GM21515 (cell line): Measurements from ENCODE around the gene MGAT2.
"Not testable (repeated sequence)": the region's sequence is repeated elsewhere in the genome, so short reads cannot be mapped to it uniquely, and the experiment has no call there.

Experiments used
- ATAC-seq: cut with Tn5 transposase; IDR thresholded peaks from one replicate; pipeline ENCODE4 v1.9.1; 2021; ENCODE audit not compliant: unreplicated experiment

Gene MGAT2

DNA sequence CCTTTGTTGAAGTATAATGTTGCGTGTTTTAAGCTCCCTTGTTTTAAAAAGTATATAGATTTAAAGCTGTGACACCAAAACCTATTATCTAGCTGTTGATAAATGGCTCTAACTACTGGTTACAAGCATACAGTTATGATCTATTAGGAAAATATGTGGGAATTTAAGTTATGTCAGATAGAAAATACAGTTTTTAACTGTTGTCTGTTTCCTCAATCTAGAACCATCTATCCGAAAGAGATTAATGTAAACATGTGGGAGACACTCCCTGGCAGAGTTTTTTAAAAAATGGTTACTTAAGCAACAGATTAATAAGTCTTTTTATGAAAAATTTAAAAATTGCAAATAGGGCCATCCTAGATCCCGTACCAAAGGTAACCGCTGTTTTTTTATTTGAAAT lies 8.3 kb upstream of the MGAT2 start:
- no peak for ATAC-seq

DNA sequence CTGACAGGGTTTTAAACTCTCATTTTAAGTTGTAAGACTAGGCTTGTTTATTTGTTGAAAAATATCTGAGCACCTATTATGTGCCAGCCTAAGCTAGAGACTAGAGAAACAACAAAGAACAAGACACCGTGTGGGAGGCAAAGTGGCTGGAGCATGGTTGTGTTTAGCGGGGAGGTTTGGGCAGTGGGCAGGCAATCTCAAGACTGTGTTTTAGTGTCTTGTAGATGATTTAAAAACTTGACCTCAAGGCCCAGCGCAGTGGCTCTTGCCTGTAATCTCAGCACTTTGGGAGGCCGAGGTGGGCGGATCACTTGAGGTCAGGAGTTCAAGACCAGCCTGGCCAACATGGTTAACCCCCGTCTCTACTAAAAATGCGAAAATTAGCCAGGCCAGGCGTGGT lies 7.9 kb upstream of the MGAT2 start:
- no peak for ATAC-seq

- ATAC-seq = no peak
These were observed 6.4 kb upstream of the MGAT2 start for GRCh38 chr14:49614196-49614595.

DNA sequence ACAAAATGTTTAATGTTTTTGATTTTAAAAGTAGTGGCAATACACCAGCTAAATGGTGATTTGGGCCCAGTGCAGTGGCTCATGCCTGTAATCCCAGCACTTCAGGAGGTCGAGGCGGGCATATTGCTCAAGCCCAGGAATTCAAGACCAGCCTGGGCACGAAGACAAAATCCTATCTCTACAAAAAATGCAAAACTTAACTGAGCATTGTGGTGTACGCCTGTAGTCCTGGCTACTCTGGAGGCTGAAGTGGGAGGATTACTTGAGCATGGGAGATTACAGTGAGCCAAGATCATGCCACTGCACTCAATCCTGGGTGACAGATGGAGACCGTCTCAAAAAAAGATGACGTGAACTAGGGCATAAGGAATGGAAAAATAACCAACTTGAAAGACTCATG lies 4.8 kb upstream of the MGAT2 start:
- ATAC-seq = no peak

DNA sequence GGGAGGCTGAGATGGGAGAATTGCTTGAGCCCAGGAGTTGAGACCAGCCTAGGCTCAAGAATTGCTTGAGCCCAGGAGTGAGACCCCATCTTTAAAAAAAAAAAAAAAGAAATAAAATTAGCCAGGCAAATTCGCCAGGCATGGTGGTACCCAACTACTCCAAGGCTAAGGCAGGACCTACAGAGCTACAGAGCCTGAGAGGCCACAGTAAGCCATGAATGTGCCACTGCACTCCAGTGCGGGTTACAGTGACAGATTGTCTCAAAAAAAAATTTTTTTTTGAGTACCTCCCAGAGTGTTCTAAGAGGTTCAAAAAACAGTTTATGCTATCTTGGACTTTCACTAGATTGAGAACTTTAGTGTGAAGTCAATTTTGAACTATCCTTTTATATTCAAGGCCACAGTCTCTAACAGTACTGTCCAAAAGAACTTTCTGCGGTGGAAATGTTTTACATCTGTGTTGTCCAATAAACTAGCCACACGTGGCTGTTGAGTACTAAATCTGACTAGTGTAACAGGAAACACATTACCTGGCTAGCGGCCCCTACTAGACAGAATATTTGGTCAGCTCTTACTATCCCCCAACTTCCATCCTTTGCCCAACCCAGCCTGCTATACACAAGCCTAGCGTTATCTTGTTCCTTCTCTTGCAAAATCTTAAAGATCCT lies 2.6 kb upstream of the MGAT2 start:
- ATAC-seq = no peak

GRCh38 chr14:49619273-49619672 lies 1.3 kb upstream of the MGAT2 start:
- ATAC-seq = not testable (repeated sequence)

- no peak for ATAC-seq
These were observed 869 bp upstream of the MGAT2 start for GRCh38 chr14:49619730-49620129.

DNA sequence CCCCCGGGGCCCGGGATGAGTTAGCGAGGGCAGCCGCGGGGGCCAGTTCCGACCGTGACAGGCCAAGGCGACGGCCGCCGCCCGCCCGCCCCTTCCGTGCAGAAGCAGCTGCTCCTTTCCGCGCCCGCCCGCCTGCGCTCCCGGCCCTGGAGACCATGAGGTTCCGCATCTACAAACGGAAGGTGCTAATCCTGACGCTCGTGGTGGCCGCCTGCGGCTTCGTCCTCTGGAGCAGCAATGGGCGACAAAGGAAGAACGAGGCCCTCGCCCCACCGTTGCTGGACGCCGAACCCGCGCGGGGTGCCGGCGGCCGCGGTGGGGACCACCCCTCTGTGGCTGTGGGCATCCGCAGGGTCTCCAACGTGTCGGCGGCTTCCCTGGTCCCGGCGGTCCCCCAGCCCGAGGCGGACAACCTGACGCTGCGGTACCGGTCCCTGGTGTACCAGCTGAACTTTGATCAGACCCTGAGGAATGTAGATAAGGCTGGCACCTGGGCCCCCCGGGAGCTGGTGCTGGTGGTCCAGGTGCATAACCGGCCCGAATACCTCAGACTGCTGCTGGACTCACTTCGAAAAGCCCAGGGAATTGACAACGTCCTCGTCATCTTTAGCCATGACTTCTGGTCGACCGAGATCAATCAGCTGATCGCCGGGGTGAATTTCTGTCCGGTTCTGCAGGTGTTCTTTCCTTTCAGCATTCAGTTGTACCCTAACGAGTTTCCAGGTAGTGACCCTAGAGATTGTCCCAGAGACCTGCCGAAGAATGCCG lies 699 bp downstream of the MGAT2 start:
- ATAC-seq = peak; percentile 30

GRCh38 chr14:49622022-49622607 lies 1.5 kb downstream of the MGAT2 start:
- no peak for ATAC-seq

GRCh38 chr14:49623387-49623786 lies 2.8 kb downstream of the MGAT2 start:
- ATAC-seq = no peak

DNA sequence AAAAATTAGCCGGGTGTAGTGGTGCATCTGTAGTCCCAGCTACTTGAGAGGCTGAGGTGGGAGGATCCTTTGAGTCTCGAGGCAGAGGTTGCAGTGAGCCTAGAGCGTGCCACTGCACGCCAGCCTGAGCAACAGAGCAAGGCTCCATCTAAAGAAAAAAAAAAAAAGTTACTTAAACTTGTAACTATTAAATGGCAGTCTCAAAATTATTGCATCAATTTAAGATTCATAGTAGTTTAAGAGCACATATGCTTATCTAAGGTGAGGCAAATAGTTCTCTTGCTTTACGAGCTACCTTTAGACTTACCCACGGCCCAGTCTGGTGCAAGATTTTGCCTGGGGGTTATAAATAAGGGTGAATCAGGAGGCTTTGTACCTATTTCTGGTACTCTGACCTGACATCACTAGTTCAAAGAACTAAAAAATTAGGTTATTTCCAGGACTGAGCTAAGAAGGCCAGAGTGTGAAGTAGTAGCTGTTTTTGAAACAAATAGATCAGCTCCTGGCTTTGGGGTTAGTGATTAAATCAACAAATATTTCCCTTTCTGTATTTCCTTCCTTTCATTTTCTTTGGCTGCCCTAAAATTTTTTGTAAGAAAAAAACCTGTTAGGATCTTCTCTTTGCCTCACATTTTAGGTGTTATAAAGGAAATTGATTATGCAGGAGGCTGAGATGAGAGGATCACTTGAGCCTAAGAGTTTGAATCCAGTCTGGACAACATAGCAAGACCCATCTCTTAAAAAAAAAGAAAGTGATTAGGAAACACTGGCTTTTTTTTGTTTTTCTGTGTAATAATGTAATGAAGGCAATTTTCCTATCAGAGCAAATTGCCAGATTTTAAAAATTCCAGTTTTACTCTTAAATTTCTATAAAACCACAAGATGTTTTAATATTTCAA lies 3.6 kb downstream of the MGAT2 start:
- ATAC-seq = no peak

- peak; percentile 77 for ATAC-seq
These were observed 13.3 kb downstream of the MGAT2 start for GRCh38 chr14:49633640-49634546.

GRCh38 chr14:49634547-49635334 lies 14.1 kb downstream of the MGAT2 start, which contains the start of gene DNAAF2:
Gene DNAAF2, minus strand, starts transcription at chr14:49635244. Its CDS starts 95 bp downstream, at chr14:49635149.
- ATAC-seq = peak; percentile 27

DNA sequence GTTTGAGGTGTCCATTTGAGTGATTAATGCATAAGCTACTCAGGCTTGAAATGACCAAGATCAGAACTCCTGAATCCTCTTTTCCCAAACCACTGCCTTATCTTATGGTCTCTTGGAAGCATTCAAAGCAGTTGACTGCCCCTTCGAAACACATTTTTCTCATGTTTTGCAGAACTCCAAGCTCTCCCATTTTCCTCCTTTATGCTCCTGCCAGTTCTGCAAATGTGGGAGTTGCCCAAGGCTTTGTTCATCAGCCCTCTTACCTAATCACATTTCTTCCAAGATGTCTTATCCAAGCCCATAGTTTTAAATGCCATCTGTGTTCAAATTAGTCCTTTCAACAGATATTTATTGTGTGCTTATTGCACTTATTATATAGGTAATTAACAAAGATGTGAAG lies 16.3 kb downstream of the MGAT2 start:
- no peak for ATAC-seq

- ATAC-seq = no peak
These were observed 17.0 kb downstream of the MGAT2 start for GRCh38 chr14:49637534-49638078.

DNA sequence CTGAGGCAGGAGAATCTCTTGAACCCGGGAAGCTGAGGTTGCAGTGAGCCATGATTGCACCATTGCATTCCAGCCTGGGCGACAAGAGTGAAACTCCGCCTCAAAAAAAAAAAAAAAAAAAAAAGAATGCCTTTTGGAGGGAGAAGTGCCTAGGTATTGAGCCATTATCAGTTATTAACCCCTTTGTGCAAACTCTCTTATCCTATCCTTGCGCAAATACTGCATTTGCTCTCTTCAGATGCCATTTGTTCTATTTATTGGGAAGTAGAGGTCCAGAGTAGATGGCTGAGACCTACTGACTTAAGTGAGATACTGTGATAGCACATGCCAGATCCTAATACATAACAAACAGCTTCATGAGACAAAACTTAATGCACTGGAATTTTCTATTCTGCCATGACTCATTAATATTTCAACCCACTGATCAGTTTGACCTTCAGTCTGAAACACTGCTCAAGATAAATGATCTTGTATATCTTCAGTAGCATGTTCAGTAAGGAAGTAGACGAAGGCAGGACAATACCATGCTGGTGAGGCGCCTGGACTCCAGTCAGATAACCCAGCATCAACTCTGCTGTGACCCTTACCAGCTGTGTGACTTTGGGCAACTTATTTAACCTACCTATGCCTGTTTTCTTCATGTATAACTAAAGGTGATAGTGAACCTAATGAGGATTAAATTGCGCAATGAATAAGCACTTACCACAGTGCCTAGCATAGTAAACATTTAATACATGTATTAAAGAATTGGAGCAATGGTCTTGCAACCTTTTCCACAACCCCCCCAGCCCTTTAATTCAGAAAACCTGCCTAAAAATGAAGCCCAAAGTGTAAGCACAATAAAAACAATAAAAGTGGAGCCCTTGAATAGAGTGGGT lies 20.2 kb downstream of the MGAT2 start:
- ATAC-seq = no peak

GRCh38 chr14:49641697-49642129 lies 21.1 kb downstream of the MGAT2 start:
- ATAC-seq = no peak

DNA sequence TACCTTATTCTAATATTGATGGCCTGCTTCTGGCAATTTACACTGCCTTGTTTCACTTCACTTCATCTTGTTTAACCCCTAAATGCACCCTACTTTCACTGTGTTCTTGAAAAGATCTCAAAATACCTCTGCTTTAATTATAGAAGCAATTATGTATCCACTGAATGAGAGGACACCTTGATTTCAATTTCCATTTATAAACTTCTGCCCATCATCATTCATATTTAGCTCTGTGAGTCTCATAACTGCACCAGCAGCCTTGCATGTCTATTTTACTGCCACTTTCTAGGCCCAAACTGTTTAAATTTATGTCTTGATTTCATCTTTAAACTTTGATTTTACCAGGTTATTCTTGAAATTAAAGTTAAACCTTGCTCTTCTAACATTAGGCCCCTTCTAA lies 21.6 kb downstream of the MGAT2 start:
- ATAC-seq = no peak
